Upper lobe of left lung (tissue), 6 donors: ENCODE measurements around the gene EHMT2. TPM values are rescaled to one million over a fixed set of nuclear protein-coding genes. Genes with fewer than 3 reads are reported as not detected.
"Not testable (repeated sequence)": the region's sequence is repeated elsewhere in the genome, so short reads cannot be mapped to it uniquely, and the experiment has no call there.

ENCODE experiments used
- ATAC-seq, 2 donors: fragments of 200-7000 bp; cut with Tn5 transposase; one replicate each; pipeline ENCODE4 v1.9.1; 2022; ENCODE audit warnings: mild to moderate bottlenecking in 2 of 2, moderate library complexity in 2 of 2; ENCODE audit not compliant: low FRiP score in 2 of 2
- DNase-seq, 2 donors: peaks; one replicate each; pipeline ENCODE4 v3.0.0-alpha.2; 2019 to 2020
- H3K27ac ChIP-seq, 4 donors: fragments of 200-600 bp; sonication (generic); one replicate each; pipeline ENCODE4 v1.5.1; 2016 to 2019
- H3K27me3 ChIP-seq, 4 donors: fragments of 200-600 bp; sonication (generic); one replicate each; pipeline ENCODE4 v1.5.1; 2017 to 2019
- H3K36me3 ChIP-seq, 4 donors: fragments of 200-600 bp; sonication (generic); one replicate each; pipeline ENCODE4 v1.5.1; 2016 to 2019
- H3K4me1 ChIP-seq, 4 donors: fragments of 200-600 bp; sonication (generic); one replicate each; pipeline ENCODE4 v1.5.1; 2018 to 2019
- H3K4me3 ChIP-seq, 4 donors: fragments of 200-600 bp; sonication (generic); one replicate each; pipeline ENCODE4 v1.5.1; 2017 to 2019; ENCODE audit warnings: mild to moderate bottlenecking in 2 of 4, moderate library complexity in 1 of 4
- H3K9me3 ChIP-seq, 4 donors: fragments of 200-600 bp; sonication (generic); one replicate each; pipeline ENCODE4 v1.5.1; 2018 to 2019
- CTCF ChIP-seq, 6 experiments: fragments of 450-650 bp in 4 of 6; fragments of 200-600 bp in 2 of 6; sonication (generic) in 2 of 6; IDR thresholded peaks; one replicate each; pipeline ENCODE4 v1.5.1; 2016 to 2019; ENCODE audit warnings: antibody characterized with exemption in 6 of 6
- EP300 ChIP-seq, 4 donors: sonication (generic); formaldehyde crosslinking; IDR thresholded peaks; one replicate each; pipeline ENCODE4 v1.5.1; 2017; ENCODE audit warnings: antibody characterized with exemption in 4 of 4, control low read depth in 2 of 4
- POLR2A ChIP-seq, 4 donors: fragments of 450-650 bp; IDR thresholded peaks; one replicate each; pipeline ENCODE4 v1.5.1; 2016 to 2017; ENCODE audit warnings: antibody characterized with exemption in 4 of 4, mild to moderate bottlenecking in 2 of 4
- POLR2AphosphoS5 ChIP-seq, 2 donors: sonication (generic); formaldehyde crosslinking; IDR thresholded peaks; one replicate each; pipeline ENCODE4 v1.5.1; 2017; ENCODE audit warnings: antibody characterized with exemption in 2 of 2
- WGBS, 2 donors: methylation state at CpG; one replicate each; pipeline ENCODE4 v1.1.5; 2017 to 2018; 5-methylcytosine and 5-hydroxymethylcytosine counted together
- total RNA-seq, 6 donors: library from RNA; depleted of rRNA in 4 of 6; stranded (reverse); fragments of >200 nt in 4 of 6; gene quantifications; one replicate each; pipeline versions ENCODE4 v1.1.0 to v1.2.1, GENCODE V29; 2016 to 2021
- donor health status: DM: no; HTN: no; CAD: no; lungs with moderate emphysema.
- donor health status: DM: no; HTN: yes; CAD: no; lungs with severe emphysema.

The EHMT2 gene
- total RNA-seq, 6 donors from 2014 or later = 23.6 to 57.3 (median 41.7) TPM

DNA sequence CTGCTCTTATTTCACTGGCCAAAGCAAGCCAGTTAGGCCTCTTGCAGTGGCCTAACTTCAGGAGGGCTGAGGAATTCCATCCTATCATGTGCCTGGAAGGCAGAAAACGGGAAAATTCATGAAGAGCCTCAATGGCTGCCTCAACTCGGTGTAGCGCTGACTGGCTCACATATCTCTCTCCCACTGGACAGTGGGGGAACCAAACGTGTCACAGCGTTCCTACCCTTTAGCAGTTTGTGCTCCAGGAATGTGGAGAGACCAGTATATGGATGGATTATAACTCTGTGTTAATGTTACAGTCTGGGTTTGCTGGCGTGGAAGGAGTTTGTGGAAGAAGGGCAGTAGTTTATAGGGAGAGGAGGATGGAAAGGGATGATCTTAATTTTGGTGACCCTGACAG is 18.3 kb upstream of the EHMT2 start:
- H3K36me3 ChIP-seq = no peaks in the 10 kb centered on the region
- TF ChIP-seq EP300 (IDR thresholded peaks at IDR 0.05) = no peak
- no peak for TF ChIP-seq POLR2AphosphoS5 (IDR thresholded peaks at IDR 0.05)
- TF ChIP-seq POLR2A (IDR thresholded peaks at IDR 0.05) = no peak
- no peak for TF ChIP-seq CTCF (IDR thresholded peaks at IDR 0.05)
- H3K4me3 ChIP-seq = no peak overlapping the region
- H3K9me3 ChIP-seq = no peaks in the 10 kb centered on the region
- DNase-seq = no peak
- WGBS, 2 donors = 77 to 87% methylated on average over 6 of the region's 6 CpGs
- H3K27me3 ChIP-seq = no peaks in the 10 kb centered on the region
- H3K4me1 ChIP-seq = peaks cover 7 to 12% (median 9%) of the 10 kb centered on the region in 4 donors
- no peak for ATAC-seq
- H3K27ac ChIP-seq = no peak overlapping the region

GRCh38 chr6:31915351-31915750 is 17.9 kb upstream of the EHMT2 start:
- no peaks in the 10 kb centered on the region for H3K36me3 ChIP-seq
- H3K4me1 ChIP-seq = peaks cover 3 to 8% (median 5%) of the 10 kb centered on the region in 4 donors
- no peak for TF ChIP-seq POLR2A (IDR thresholded peaks at IDR 0.05)
- TF ChIP-seq CTCF (IDR thresholded peaks at IDR 0.05) = no peak
- no peak for TF ChIP-seq EP300 (IDR thresholded peaks at IDR 0.05)
- no peak for TF ChIP-seq POLR2AphosphoS5 (IDR thresholded peaks at IDR 0.05)
- H3K27ac ChIP-seq = no peak overlapping the region
- H3K9me3 ChIP-seq = no peaks in the 10 kb centered on the region
- DNase-seq (no peak), ATAC-seq (no peak)
- no peaks in the 10 kb centered on the region for H3K27me3 ChIP-seq
- no peak overlapping the region for H3K4me3 ChIP-seq

GRCh38 chr6:31911826-31912585 is 14.5 kb upstream of the EHMT2 start:
- DNase-seq = no peak
- Histone ChIP-seq H3K4me1 (peaks cover 0 to 7% (median 1%) of the 10 kb centered on the region in 4 donors), H3K9me3 (no peaks in the 10 kb centered on the region), H3K27me3 (no peaks in the 10 kb centered on the region), H3K27ac (no peak overlapping the region), H3K4me3 (no peak overlapping the region), H3K36me3 (no peaks in the 10 kb centered on the region)
- ATAC-seq = no peak
- 85 to 88% methylated on average over 11 of the region's 11 CpGs for whole genome bisulfite sequencing, 2 donors
- no peak for TF ChIP-seq CTCF (IDR thresholded peaks at IDR 0.05)
- no peak for TF ChIP-seq EP300 (IDR thresholded peaks at IDR 0.05)

- peaks cover 0 to 10% (median 3%) of the 10 kb centered on the region in 4 donors for H3K4me1 ChIP-seq
- not testable (repeated sequence) for H3K36me3 ChIP-seq, H3K27me3 ChIP-seq, H3K9me3 ChIP-seq, DNase-seq, ATAC-seq, H3K4me3 ChIP-seq, H3K27ac ChIP-seq
- 87 to 89% methylated on average over 7 of the region's 7 CpGs for WGBS, 2 donors
Observed at GRCh38 chr6:31909298-31909697, 11.8 kb upstream of the EHMT2 start.

DNA sequence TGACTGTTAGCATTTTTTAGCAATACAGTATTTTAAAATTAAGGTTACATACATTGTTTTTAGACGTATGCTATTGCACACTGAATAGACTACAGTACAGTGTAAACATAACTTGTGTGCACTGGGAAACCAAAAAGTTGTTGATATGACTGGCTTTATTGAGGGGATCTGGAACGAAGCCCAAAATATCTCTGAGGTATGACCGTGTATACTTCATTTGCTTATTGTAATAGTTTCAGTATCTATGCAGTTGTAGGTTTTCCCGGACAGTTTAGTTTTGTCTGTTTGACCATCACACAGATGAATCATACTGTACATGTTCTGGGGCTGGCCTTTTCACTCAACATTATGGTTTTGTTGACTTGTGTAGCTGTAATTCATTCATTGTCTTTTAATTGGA is 11.3 kb upstream of the EHMT2 start:
- no peak overlapping the region for H3K4me3 ChIP-seq
- no peaks in the 10 kb centered on the region for H3K36me3 ChIP-seq
- no peaks in the 10 kb centered on the region for H3K9me3 ChIP-seq
- no peak for TF ChIP-seq POLR2AphosphoS5 (IDR thresholded peaks at IDR 0.05)
- 42 to 51% methylated on average over 4 of the region's 4 CpGs for WGBS, 2 donors
- ATAC-seq (no peak), DNase-seq (no peak)
- H3K27ac ChIP-seq = no peak overlapping the region
- H3K27me3 ChIP-seq = no peaks in the 10 kb centered on the region
- H3K4me1 ChIP-seq = peaks cover 0 to 10% (median 3%) of the 10 kb centered on the region in 4 donors

GRCh38 chr6:31908255-31908654 is 10.8 kb upstream of the EHMT2 start:
- not testable (repeated sequence) for ATAC-seq, H3K27me3 ChIP-seq, DNase-seq, H3K9me3 ChIP-seq, H3K36me3 ChIP-seq, H3K27ac ChIP-seq, H3K4me3 ChIP-seq
- peaks cover under 1 to 12% (median 4%) of the 10 kb centered on the region in 4 donors for H3K4me1 ChIP-seq
- 86 to 87% methylated on average over 5 of the region's 5 CpGs for whole genome bisulfite sequencing, 2 donors
